ENCODE data around the gene PASK.
"Not testable (repeated sequence)": the region's sequence is repeated elsewhere in the genome, so short reads cannot be mapped to it uniquely, and the experiment has no call there.

Gene PASK

GRCh38 chr2:241148891-241149674 is at the start of gene PASK:
TSS of gene PASK (minus strand) at chr2:241149472. CDS start at chr2:241143032, 6,440 bp downstream.
- DNase-seq = peak; percentile 85

GRCh38 chr2:241198381-241199279 is 49.4 kb upstream of the PASK start:
- DNase-seq = no peak

- DNase-seq = no peak
Observed at GRCh38 chr2:241197947-241198346, 48.7 kb upstream of the PASK start.

- not testable (repeated sequence) for DNase-seq
Observed at GRCh38 chr2:241197246-241197645, 48.0 kb upstream of the PASK start.

- no peak for DNase-seq
Observed at GRCh38 chr2:241195506-241196130, 46.3 kb upstream of the PASK start.

GRCh38 chr2:241194811-241195210 is 45.5 kb upstream of the PASK start:
- no peak for DNase-seq

GRCh38 chr2:241193271-241193670 is 44.0 kb upstream of the PASK start:
- DNase-seq = no peak

- no peak for DNase-seq
Observed at GRCh38 chr2:241191081-241191480, 41.8 kb upstream of the PASK start.

- no peak for DNase-seq
Observed at GRCh38 chr2:241190291-241190981, 41.2 kb upstream of the PASK start.

GRCh38 chr2:241189856-241190201 is 40.6 kb upstream of the PASK start:
- no peak for DNase-seq

- no peak for DNase-seq
Observed at GRCh38 chr2:241189093-241189855, 40.0 kb upstream of the PASK start.

- no peak for DNase-seq
Observed at GRCh38 chr2:241188361-241189092, 39.3 kb upstream of the PASK start, which contains the start of gene ANO7. TSS of gene ANO7 (plus strand) at chr2:241188677. CDS start at chr2:241190064, 1,387 bp downstream.

GRCh38 chr2:241187918-241188234 is 38.6 kb upstream of the PASK start:
- DNase-seq = no peak

- DNase-seq = no peak
Observed at GRCh38 chr2:241187101-241187917, 38.0 kb upstream of the PASK start.

GRCh38 chr2:241185961-241186360 is 36.7 kb upstream of the PASK start:
- DNase-seq = no peak

- DNase-seq = no peak
Observed at GRCh38 chr2:241184901-241185300, 35.6 kb upstream of the PASK start.

- DNase-seq = no peak
Observed at GRCh38 chr2:241183221-241183620, 33.9 kb upstream of the PASK start.

GRCh38 chr2:241182531-241183133 is 33.4 kb upstream of the PASK start:
- DNase-seq = no peak

- DNase-seq = no peak
Observed at GRCh38 chr2:241182126-241182525, 32.9 kb upstream of the PASK start.

GRCh38 chr2:241180495-241180894 is 31.2 kb upstream of the PASK start:
- DNase-seq = no peak

All from GDM1 (cell line).